A204.1 (cell line): ENCODE data around the gene PLEKHG1.

Source experiments
- FAIRE-seq: peaks from 2 replicates; lab custom pipeline; 2012; peaks lifted over from hg19 to GRCh38; lab: Jason Lieb, UNC

PLEKHG1 gene

GRCh38 chr6:150599199-150600009, at the start of gene PLEKHG1:
TSS of gene PLEKHG1 (plus strand) at chr6:150599885. CDS start at chr6:150733682, 133,797 bp downstream.
- no peak for FAIRE-seq

- no peak for FAIRE-seq
Measured at GRCh38 chr6:150550244-150550643, 49.4 kb upstream of the PLEKHG1 start.

- FAIRE-seq, result no peak
Measured at GRCh38 chr6:150557043-150557599, 42.6 kb upstream of the PLEKHG1 start.

- no peak for FAIRE-seq
Measured at GRCh38 chr6:150560004-150560883, 39.4 kb upstream of the PLEKHG1 start.

GRCh38 chr6:150560884-150561219, 38.8 kb upstream of the PLEKHG1 start:
- FAIRE-seq, result no peak

GRCh38 chr6:150565945-150566344, 33.7 kb upstream of the PLEKHG1 start:
- FAIRE-seq, result no peak

GRCh38 chr6:150566486-150566885, 33.2 kb upstream of the PLEKHG1 start:
- no peak for FAIRE-seq

- no peak for FAIRE-seq
Measured at GRCh38 chr6:150567380-150567779, 32.3 kb upstream of the PLEKHG1 start.

GRCh38 chr6:150567823-150568383, 31.8 kb upstream of the PLEKHG1 start:
- FAIRE-seq, result no peak

GRCh38 chr6:150568560-150568959, 31.1 kb upstream of the PLEKHG1 start:
- no peak for FAIRE-seq

GRCh38 chr6:150569161-150569560, 30.5 kb upstream of the PLEKHG1 start:
- no peak for FAIRE-seq

- no peak for FAIRE-seq
Measured at GRCh38 chr6:150573041-150573681, 26.5 kb upstream of the PLEKHG1 start.

GRCh38 chr6:150575836-150576235, 23.8 kb upstream of the PLEKHG1 start:
- no peak for FAIRE-seq

GRCh38 chr6:150576651-150577226, 22.9 kb upstream of the PLEKHG1 start:
- FAIRE-seq, result no peak

- FAIRE-seq, result no peak
Measured at GRCh38 chr6:150579611-150580010, 20.1 kb upstream of the PLEKHG1 start.

GRCh38 chr6:150580489-150580888, 19.2 kb upstream of the PLEKHG1 start:
- FAIRE-seq, result no peak

- FAIRE-seq, result no peak
Measured at GRCh38 chr6:150584065-150584464, 15.6 kb upstream of the PLEKHG1 start.

- no peak for FAIRE-seq
Measured at GRCh38 chr6:150584596-150584995, 15.1 kb upstream of the PLEKHG1 start.

GRCh38 chr6:150586850-150587359, 12.8 kb upstream of the PLEKHG1 start:
- no peak for FAIRE-seq

- FAIRE-seq, result no peak
Measured at GRCh38 chr6:150587637-150588036, 12.0 kb upstream of the PLEKHG1 start.

GRCh38 chr6:150588888-150589499, 10.7 kb upstream of the PLEKHG1 start:
- FAIRE-seq, result no peak
